ENCODE measurements around the gene WNK4.

WNK4 gene

DNA sequence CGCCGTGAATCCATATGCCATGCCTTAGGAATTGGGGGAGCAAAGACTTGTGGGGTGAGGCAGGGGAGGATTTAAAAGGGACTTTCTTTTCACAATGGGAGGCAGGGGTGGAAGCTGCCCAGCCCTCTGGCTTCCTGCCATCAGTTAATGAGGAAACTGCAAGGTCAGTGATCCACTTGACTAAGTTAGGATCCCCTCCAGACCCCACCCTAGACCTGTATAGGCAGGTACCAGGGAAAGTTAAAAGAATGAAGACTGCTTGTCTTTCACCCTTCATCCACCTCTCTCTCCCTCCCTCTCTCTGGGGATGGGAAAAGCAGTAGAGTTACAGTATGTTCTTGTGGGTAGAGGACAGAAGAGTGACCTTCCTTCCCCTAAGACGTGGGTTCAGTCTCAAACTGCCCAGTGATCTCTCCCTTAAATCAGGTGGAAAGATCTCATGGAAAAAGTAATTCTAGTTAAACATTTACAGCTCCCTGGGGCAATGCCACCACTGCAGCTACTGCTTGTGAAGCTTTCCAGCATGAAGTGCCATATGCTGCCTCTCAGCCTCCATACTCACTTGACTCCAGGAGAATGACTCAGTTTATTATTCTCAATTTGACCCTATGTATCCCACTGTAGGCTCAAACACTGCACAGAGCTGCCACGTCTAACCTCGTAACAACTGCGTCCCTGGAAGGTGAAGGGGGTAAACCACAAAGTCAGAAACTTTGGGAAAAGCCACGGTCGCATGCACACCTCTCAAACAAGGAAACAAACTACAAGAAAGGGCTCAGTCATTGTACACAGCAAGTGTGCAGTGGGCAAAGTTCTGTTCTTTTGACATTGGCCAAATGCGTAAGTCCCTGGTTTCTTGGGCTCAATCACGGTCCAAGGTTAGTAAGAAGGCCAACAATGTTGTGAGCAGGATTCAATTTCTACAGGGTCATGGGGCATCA, 16.9 kb downstream of the WNK4 start:
- DNase-seq (ENCODE audit: low read depth in 2 of 2), result no peak

GRCh38 chr17:42798011-42798382, 17.6 kb downstream of the WNK4 start:
- no peak for DNase-seq (ENCODE audit: low read depth in 2 of 2)

- peak; percentile 73 to 78 for DNase-seq (ENCODE audit: low read depth in 2 of 2)
Measured at GRCh38 chr17:42798383-42799380, 18.3 kb downstream of the WNK4 start, which contains the start of the genes CNTD1 and COA3. CNTD1 (plus strand) TSS chr17:42798861; CDS start chr17:42799068, 207 bp downstream. COA3 (minus strand) TSS chr17:42798704; CDS start chr17:42798681, 23 bp downstream.

DNA sequence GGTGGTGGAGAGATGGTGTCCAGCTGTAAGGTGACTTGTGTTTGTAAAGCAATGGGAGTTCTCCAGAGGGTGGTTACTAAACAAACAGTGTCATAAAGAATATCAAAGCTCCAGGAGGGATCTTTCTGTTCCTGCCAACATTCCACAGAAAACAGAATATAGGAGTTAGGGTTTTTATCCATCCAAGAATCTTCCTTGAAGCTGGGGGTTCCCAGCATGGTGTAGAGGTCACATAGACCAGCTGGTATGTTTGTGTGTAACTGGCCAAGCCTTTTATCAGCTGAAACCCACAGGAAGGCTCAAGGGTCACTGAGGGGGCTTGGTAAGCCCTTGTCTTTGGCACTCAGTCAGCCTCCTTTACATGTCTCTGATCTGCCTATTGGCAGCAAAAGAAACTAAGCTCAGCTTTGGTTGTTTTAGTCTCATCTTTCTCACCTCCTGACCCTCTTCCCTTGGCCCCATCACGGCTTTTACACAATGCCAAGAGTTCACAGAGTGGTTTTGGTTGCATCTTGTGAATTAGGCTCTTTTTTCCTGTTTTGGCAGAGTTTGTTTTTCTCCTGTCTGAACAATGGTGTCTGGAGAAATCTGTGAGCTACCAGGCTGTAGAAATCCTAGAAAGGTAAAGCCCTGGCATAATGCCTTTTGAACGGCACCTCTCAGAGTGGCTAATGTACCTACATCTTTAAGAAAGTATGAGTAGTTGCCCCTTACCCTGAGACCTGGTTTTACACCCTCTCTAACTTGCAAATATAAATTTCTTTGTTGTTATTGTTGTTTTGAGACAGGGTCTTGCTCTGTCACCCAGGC, 22.9 kb downstream of the WNK4 start:
- no peak for DNase-seq (ENCODE audit: low read depth in 2 of 2)

DNA sequence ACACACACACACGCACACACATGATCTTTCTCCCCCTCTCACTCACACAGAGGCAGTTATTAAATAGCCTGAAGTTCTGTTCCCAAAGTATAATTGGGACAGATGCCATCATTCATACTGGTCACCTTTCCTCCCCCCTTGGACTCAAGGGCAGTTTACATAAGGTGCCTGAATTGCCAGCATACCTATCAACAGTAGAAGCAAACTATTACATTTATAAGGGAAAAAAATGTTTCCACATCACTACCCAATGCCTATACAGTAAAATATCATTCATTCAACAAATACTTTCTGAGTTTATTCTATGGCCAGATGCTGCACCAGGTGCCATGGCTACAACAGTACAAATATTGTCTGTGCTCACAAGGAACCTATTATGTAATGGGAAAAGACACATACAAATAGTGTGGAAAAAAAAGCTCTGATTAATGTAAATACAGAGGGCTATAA, 24.5 kb downstream of the WNK4 start:
- DNase-seq (ENCODE audit: low read depth in 2 of 2), result no peak

DNA sequence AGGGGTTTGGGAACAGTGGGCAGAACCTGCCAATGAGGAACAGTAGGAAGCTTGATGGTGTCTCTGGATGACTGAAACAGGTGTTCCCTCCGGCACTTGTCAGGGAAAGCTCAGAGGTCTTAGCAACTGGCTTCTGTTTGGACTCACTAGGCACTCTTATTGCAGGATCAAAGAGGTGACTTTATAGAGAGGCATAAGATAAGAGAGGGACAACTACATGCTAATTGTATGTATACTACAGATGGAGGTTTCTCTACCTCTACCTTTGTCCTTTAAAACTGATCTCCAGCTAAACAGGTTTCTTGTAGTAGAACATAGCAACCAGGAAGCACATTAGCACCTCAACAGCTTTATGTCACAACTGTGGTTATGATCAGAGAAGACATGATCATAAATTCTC, 25.8 kb downstream of the WNK4 start:
- no peak for DNase-seq (ENCODE audit: low read depth in 2 of 2)

DNA sequence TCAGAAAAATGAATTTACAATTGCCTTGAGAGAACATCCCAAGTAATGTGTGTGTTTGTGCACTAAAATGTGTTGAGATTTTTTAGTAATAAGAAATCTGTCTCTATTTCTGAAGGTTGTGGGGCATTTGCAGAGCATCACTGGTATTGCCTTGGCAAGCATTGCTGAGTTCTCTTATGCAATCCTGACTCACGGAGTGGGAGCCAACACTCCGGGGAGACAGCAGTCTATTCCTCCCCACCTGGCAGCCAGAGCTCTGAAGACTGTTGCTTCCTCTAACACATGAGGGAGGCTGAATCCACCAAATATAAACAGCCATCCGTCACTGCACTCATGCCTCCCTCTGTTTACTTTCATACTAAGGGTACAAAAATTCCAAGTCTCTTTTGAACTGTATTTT, 28.8 kb downstream of the WNK4 start:
- DNase-seq (ENCODE audit: low read depth in 2 of 2), result no peak

- DNase-seq (ENCODE audit: low read depth in 2 of 2), result no peak
Measured at GRCh38 chr17:42814633-42815399, 34.4 kb downstream of the WNK4 start.

GRCh38 chr17:42817866-42818265, 37.5 kb downstream of the WNK4 start:
- no peak for DNase-seq (ENCODE audit: low read depth in 2 of 2)

DNA sequence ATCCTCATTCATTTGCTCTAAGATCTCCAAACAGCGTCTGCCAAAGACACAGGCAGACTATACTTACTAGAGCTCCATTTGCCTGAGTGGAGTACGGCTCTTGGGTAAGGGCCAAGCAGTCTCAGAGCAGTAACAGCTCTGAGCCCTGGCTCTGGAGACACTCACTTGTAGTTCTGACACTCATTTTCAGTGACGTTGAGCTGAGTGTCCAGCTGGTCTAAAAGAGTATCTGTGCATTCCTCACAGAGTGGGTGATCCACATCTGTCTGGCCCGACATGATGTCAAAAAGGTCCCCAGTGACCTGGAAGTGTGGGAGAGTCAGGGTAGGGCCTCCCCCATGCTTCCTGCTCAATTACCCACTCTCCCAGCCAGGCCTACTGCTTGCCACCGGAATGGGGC, 38.0 kb downstream of the WNK4 start:
- no peak for DNase-seq (ENCODE audit: low read depth in 2 of 2)

- peak; percentile 43 to 55 for DNase-seq (ENCODE audit: low read depth in 2 of 2)
Measured at GRCh38 chr17:42819939-42820535, 39.6 kb downstream of the WNK4 start.

DNA sequence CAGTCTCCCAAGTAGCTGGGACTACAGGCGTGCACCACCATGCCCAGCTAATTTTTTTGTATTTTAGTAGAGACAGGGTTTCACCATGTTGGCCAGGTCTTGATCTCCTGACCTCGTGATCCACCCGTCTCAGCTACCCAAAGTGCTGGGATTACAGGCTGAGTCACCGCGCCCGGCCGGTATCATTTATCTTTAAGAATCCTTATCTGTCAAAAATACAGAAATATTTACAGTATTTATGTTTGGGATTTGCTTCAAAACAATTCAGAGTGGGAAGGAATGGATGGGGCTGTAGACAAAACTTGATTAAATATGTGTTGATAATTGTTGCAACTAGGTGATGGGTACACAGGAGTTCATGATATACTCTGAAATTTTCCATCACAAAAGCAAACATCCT, 40.8 kb downstream of the WNK4 start:
- DNase-seq (ENCODE audit: low read depth in 2 of 2), result no peak

DNA sequence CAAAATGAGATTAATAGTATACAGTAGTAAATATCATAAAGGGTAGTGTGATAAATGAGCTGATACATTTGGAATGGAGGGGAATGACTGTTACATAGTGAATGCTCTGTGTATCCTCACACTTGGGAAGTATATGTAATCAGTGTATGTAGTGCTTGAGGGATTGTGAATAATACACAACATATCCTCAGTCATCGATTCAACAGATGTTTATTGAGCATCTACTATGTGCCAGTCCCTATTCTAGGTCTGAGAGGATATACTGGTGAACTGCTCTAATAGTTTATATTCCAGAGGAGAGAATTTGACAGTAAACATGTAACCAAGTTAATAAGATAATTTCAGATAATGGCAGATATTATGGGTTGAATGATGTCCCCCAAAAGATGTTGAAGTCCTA, 47.1 kb downstream of the WNK4 start:
- DNase-seq (ENCODE audit: low read depth in 2 of 2), result no peak

DNA sequence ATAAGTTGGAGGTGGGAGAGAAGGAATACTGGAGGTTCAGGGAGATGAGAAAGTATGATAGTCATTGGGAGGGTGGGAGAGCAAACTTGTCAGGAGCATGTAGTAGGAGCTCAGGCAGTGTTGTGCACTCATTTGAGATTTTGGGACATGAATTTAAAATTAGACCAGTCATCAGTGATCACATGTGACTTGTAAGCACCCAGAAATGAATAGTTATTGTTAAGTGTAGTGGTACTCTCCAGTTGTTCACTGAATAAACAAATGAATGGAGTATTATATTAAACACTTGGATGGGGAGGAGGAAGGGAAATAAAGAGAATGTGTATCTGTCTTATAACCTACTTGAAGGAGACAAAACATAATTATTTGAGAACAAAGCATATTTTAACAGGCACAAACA, 50.6 kb downstream of the WNK4 start:
- no peak for DNase-seq (ENCODE audit: low read depth in 2 of 2)

GRCh38 chr17:42832213-42832933, 52.0 kb downstream of the WNK4 start:
- DNase-seq (ENCODE audit: low read depth in 2 of 2), result no peak

GRCh38 chr17:42832934-42833766, 52.7 kb downstream of the WNK4 start, which contains the start of gene PSME3:
PSME3 (plus strand) TSS chr17:42833397; CDS start chr17:42833632, 235 bp downstream.
- peak; percentile 85 to 88 for DNase-seq (ENCODE audit: low read depth in 2 of 2)

GRCh38 chr17:42833767-42834422, 53.5 kb downstream of the WNK4 start:
- DNase-seq (ENCODE audit: low read depth in 2 of 2), result no peak

DNA sequence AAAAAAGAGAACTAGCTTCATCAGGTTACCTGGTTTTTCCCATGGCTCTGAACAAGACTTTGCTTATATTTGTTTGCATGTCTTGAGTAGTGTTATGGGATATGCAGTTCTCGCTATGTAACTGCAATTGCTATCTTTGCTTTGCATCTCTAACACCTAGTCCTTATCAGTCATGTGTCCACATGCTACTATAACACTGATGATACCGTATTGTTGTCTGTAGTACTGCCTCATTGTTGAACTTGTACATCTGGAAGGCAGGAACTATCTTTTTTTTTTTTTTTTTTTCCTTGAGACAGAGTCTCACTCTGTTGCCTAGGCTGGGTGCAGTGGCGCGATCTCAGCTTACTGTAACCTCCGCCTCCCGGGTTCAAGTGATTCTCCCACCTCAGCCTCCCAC, 55.3 kb downstream of the WNK4 start:
- no peak for DNase-seq (ENCODE audit: low read depth in 2 of 2)

All from stimulated activated CD8-positive, alpha-beta memory T cell treated with anti-CD3 and anti-CD28 coated beads, Interleukin-2, amount 100 ng/mL, for 48 hours (primary cell).